ENCODE data around the gene GADD45B. TPM values are rescaled to one million over a fixed set of nuclear protein-coding genes. Genes with fewer than 3 reads are reported as not detected.

The GADD45B gene
- total RNA-seq, 4 donors from 2014 or later: 230 to 440 (median 337) TPM

DNA sequence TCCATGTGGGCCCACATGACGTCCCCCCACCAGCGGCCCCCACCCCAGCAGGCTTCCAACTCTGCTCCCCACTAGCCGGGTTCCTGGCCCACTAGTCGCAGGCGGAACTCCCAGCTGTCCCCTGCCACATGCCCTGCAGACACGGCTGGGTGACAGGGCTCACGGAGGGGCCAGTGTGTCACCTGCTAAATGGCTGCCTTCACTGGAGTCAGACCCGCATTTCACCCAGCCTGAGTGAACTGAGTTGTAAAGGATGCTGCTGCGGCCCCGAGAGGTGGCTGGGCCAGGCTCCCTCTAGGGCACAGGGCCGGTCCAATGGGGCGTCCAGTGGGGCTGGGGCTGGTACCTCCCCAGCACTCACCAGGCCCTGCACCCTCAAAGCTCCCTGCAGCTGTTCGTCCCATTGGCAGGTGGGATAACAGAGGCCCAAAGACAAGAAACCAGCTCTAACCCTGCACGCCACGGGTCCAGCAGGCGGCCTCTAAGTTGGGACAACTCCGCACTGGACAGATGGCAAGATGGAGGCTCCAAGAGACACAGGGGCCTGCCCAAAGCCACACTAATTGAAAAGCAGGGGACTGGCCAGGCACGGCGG lies 22.4 kb upstream of the GADD45B start:
- Histone ChIP-seq H3K36me3 (peaks cover 0 to 37% (median 0%) of the 10 kb centered on the region in 3 donors), H3K27ac (no peak overlapping the region), H3K4me1 (peaks cover 0 to 25% (median 12%) of the 10 kb centered on the region in 4 donors), H3K9me3 (no peaks in the 10 kb centered on the region), H3K27me3 (no peaks in the 10 kb centered on the region), H3K4me3 (no peak overlapping the region)
- TF ChIP-seq POLR2A (IDR thresholded peaks at IDR 0.05) (no peak), EP300 (IDR thresholded peaks at IDR 0.05) (no peak)
- TF ChIP-seq, protein P1, sequence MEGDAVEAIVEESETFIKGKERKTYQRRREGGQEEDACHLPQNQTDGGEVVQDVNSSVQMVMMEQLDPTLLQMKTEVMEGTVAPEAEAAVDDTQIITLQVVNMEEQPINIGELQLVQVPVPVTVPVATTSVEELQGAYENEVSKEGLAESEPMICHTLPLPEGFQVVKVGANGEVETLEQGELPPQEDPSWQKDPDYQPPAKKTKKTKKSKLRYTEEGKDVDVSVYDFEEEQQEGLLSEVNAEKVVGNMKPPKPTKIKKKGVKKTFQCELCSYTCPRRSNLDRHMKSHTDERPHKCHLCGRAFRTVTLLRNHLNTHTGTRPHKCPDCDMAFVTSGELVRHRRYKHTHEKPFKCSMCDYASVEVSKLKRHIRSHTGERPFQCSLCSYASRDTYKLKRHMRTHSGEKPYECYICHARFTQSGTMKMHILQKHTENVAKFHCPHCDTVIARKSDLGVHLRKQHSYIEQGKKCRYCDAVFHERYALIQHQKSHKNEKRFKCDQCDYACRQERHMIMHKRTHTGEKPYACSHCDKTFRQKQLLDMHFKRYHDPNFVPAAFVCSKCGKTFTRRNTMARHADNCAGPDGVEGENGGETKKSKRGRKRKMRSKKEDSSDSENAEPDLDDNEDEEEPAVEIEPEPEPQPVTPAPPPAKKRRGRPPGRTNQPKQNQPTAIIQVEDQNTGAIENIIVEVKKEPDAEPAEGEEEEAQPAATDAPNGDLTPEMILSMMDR (IDR thresholded peaks at IDR 0.05): no peak
- DNase-seq (ENCODE audit: low spot score in 2 of 2): no peak
- 89 to 91% methylated on average over 11 to 18 of the region's 19 CpGs for WGBS, 2 donors

DNA sequence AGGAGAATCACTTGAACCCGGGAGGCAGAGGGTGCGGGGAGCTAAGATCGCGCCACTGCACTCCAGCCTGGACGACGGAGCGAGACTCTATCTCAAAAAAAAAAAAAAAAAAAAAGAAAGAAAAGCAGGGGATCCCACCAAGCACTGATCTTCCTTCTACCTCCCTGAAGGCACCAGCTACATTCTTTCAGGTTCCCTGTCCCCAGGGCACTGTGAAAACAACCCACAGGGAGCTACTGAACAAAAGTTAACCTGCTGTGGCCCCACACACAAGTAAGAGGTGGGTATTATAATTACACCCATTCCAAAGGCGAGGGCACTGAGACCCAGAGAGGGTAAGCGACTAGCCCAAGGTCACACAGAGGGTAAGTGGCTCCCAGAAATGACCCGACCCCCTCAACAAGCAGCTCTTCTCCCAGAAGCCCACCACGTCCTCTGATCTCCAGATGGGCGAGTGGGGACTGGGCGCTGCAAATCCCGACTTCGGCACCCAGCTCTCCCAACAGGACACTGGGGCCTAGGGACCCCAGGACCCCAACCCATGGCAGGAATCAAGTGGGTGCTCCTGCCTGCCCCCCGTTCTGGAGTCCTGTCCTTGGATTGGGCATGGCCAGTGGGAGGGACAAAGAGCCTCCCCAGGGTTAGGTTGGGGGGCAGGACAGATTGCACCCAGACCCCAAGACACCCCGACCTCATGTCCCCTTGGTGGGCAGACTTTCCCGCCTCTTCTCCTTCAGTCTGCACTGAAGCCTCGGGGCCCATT lies 21.5 kb upstream of the GADD45B start:
- no peak overlapping the region for H3K27ac ChIP-seq
- no peak for TF ChIP-seq POLR2A (IDR thresholded peaks at IDR 0.05)
- TF ChIP-seq, protein P1 (IDR thresholded peaks at IDR 0.05): no peak
- TF ChIP-seq EP300 (IDR thresholded peaks at IDR 0.05): no peak

DNA sequence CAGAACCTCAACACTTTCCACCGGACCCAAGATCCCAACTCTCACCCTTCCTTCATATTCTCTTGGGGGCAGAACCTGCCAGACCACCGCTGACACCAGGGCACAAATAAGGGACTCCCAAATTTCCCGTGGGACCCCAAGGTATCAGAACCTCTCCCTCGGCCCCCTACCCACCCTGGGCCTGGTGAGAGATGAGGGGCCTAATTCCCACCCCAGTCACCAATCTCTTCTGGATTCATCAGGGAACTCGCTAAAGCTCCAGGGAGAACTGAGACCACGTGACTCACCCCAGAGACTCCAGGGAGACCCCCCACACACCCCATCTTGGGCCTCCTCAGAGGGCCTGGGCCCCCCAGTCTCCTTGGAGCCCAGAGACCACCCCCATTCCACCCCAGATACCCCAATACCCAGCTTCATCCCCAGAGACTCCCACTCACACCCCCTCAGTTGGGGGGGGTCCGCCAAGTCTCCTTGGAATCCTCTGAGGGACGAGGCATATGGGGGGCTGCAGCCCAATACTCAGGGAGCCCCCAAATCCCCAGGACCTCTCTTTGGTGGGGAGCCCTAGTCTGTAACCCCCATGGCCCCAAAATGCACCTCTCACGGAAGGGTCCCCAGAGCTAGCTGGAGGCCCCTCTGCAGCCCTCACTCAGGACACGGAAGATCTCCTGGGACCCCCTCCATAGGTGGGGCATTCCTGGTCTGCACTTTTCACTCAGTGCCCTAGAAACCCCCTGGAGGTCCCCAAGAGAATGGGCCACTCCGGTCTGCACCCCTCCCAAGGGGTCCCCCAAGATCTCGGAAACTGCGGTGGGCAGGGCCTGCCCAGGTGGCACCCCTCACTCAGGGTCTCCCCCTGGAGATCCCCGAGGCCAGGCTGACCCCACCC lies 20.7 kb upstream of the GADD45B start:
- Histone ChIP-seq H3K27ac (peak overlapping the region in 1 of 4 donors; percentile 79), H3K4me3 (peak overlapping the region; percentile 65 to 100 (median 86)), H3K27me3 (no peaks in the 10 kb centered on the region), H3K9me3 (no peaks in the 10 kb centered on the region), H3K36me3 (peaks cover 0 to 30% (median 0%) of the 10 kb centered on the region in 3 donors), H3K4me1 (peaks cover 0 to 25% (median 12%) of the 10 kb centered on the region in 4 donors)
- WGBS, 2 donors: 54 to 71% methylated on average over 12 to 14 of the region's 14 CpGs
- TF ChIP-seq POLR2A (IDR thresholded peaks at IDR 0.05): no peak
- TF ChIP-seq, protein P1 (IDR thresholded peaks at IDR 0.05): no peak
- no peak for TF ChIP-seq EP300 (IDR thresholded peaks at IDR 0.05)
- DNase-seq (ENCODE audit: low spot score in 2 of 2): no peak

More for the DNA sequence above, 21.5 kb upstream of the GADD45B start:
- H3K4me3 ChIP-seq: no peak overlapping the region
- no peaks in the 10 kb centered on the region for H3K27me3 ChIP-seq
- DNase-seq (ENCODE audit: low spot score in 2 of 2): no peak
- peaks cover 0 to 32% (median 0%) of the 10 kb centered on the region in 3 donors for H3K36me3 ChIP-seq
- H3K9me3 ChIP-seq: no peaks in the 10 kb centered on the region
- peaks cover 0 to 25% (median 12%) of the 10 kb centered on the region in 4 donors for H3K4me1 ChIP-seq
- 84 to 87% methylated on average over 18 to 19 of the region's 19 CpGs for WGBS, 2 donors

DNA sequence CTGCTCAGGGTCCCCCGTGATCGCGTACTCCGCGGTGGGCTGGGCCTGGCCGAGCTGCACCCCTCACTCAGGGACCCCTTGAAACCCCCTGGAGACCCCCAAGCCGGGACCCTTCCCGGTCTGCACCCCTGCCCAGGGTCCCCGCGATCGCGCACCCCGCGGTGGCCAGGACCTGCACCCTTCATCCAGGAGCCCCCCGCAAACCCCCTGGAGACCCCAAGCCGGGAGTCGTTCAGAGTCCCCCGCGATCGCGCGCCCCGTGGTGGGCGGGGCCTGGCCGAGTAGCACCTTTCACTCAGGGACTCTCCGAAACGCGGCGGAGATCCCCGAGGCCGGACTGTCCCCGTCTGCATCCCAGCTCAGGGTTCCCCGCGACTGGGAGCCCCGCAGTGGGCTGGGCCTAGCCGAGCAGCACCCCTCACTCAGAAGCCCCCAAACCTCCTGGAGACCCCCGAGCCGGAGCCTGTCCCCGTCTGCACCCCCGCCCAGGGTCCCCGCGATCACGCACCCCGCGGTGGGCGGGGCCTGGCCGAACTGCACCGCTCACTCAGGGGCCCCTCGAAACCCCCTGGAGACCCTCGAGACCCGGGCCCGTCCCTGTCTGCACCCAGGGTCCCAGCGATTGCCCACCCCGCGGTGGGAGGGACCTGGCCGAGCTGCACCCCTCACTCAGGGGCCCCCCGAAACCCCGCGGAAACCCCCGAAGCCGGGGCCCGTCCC lies 19.9 kb upstream of the GADD45B start:
- Histone ChIP-seq H3K27me3 (no peaks in the 10 kb centered on the region), H3K4me1 (peaks cover 0 to 25% (median 12%) of the 10 kb centered on the region in 4 donors), H3K36me3 (peaks cover 0 to 22% (median 0%) of the 10 kb centered on the region in 3 donors), H3K9me3 (no peaks in the 10 kb centered on the region), H3K4me3 (peak overlapping the region; percentile 65 to 100 (median 86)), H3K27ac (peak overlapping the region in 2 of 4 donors; percentile 68 to 79)
- TF ChIP-seq, protein P1 (IDR thresholded peaks at IDR 0.05): no peak
- TF ChIP-seq EP300 (IDR thresholded peaks at IDR 0.05) (no peak), POLR2A (IDR thresholded peaks at IDR 0.05) (no peak)
- DNase-seq (ENCODE audit: low spot score in 2 of 2): no peak
- 0% methylated on average over 8 to 17 of the region's 62 CpGs for WGBS, 2 donors

Measured in tibial nerve (tissue), 4 donors.